Hematopoietic multipotent progenitor cell treated with erythropoietin and hydrocortisone succinate and interleukin-3 and kit ligand, for 6 days (in vitro differentiated cells): ENCODE results near the gene HOXC5.

Source experiments
- DNase-seq: peaks from one replicate; pipeline ENCODE4 v3.0.0-alpha.2; 2015

The HOXC5 gene

DNA sequence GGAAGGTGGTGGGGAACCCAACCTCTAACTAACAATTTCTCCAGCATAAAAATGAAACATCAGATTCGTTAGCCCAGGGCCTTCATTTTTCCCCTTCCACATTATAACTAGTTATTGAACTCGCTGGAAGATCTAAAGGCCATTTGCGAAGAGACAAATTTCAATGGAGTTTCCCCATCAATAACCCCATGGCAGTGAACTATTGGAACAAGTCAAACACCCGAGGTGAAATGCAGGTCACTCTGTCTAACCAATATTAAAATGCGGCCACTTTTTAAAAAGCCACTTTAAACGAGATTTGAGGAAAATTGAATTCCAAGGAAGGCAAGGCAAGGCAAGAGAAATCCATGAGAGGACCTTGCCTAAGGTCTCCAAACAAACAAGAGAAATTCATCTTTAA, 16.3 kb downstream of the HOXC5 start:
- no peak for DNase-seq

- DNase-seq, result no peak
Measured at GRCh38 chr12:54050482-54050810, 17.6 kb downstream of the HOXC5 start.

DNA sequence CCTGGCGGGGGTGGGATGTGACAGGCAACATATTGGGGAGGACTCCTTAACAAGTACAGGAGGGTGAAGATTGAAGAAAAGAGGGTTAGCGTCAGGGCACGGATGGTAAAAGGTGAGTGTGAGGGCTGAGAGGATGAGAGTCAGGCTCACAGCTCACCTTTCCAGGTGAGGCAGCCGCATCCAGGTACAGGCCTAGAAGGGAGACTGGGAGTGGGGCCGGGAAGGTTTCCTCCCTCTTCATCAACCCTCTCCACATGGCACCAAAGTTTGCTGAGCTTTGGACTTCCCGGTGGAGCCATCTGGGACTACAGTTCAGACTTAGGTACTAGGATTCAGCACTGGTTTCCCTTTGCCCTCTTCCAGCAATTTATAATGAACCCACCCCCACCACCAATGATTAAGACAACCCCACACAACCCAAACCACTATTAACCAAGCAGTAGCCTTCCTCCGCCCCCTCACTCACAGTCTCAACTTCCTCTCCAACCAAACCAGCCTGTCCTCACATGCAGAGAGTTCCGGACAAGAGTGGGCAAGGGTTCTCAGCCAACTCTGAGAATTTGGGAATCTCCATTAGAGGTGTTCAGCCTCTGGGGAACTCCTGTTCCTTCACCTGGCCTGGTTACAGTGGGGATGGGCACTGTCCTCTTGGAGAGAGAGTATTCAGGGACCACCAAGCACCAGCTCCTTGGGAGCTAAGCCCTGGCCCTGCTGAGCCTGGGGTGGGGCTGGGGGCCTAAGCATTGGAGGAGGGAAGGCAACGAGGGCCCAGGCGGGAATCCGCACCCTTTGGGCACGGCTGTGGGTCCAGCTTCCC, 18.4 kb downstream of the HOXC5 start:
- DNase-seq, result no peak

- no peak for DNase-seq
Measured at GRCh38 chr12:54051874-54052437, 19.1 kb downstream of the HOXC5 start.

DNA sequence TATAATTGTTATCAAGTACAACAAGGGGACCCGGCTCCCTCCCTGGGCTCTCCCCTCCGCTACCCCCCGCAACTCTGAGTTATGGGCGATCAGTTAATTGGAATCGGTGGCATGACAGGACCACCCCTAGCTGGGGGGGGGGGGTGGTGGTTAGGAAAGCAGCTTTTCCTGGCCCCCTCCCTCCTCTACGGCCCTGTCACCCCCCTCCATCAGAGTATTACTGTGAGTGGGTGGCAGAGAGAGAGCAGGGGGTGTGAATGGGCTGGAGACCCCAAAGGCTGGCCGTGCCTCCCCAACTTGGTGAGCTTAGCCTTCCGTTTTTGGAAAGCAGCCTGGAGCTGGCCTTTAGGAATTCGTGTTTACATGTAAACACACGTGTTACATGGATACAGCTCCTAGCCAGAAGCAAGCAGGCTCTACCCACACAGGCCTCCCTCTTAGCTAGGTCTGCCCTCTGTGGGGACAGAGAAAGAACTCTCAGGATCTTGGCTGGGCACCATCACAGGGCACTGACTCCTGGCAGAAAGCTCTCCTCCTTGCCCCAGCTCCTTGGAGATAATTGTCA, 19.7 kb downstream of the HOXC5 start:
- DNase-seq, result no peak

DNA sequence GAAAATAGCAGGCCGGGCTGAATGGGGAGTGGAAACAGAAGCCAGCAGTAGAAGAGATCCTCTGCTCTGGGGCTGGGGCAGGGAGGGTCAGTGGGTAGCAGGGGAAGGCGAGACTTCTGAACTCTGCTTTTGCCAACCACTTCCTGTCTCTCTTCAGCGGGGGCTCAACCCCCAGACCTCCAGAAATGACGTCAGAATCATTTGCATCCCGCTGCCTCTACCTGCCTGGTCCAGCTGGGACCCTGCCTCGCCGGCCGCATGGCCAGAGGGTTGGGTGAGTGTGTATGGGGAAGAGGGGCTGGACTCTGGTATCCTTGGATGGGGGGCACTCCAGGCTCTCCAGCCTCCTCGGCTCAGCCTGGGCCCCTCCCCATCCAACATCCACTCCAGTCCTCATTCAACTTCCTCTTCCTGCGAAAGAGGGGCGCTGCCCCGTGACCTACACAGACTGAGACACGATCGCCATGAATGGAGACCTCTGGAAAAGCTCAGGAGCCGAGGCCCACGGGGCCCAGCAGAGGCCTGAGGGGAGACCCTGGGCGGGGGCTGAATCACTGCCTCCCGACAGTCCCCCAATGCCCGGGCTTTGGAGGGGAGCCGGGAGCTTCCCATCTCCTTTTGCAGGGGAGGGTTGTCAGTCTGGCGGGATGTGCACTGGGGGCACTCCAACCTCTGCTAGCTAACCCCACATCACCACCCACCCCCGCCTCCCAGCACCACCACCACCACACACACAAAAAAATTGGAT, 20.3 kb downstream of the HOXC5 start:
- no peak for DNase-seq

GRCh38 chr12:54053751-54054741, 21.2 kb downstream of the HOXC5 start, which contains the start of gene HOXC4:
TSS of gene HOXC4 (plus strand) at chr12:54053835. CDS start at chr12:54053923, 88 bp downstream.
- DNase-seq, result no peak

GRCh38 chr12:54054742-54055194, 21.9 kb downstream of the HOXC5 start:
- DNase-seq, result no peak

DNA sequence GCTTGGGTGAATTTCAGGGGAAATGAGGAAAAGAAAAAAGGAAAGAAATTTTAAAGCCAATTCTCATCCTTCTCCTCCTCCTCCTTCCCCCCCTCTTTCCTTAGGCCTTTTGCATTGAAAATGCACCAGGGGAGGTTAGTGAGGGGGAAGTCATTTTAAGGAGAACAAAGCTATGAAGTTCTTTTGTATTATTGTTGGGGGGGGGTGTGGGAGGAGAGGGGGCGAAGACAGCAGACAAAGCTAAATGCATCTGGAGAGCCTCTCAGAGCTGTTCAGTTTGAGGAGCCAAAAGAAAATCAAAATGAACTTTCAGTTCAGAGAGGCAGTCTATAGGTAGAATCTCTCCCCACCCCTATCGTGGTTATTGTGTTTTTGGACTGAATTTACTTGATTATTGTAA, 22.7 kb downstream of the HOXC5 start:
- DNase-seq, result no peak

DNA sequence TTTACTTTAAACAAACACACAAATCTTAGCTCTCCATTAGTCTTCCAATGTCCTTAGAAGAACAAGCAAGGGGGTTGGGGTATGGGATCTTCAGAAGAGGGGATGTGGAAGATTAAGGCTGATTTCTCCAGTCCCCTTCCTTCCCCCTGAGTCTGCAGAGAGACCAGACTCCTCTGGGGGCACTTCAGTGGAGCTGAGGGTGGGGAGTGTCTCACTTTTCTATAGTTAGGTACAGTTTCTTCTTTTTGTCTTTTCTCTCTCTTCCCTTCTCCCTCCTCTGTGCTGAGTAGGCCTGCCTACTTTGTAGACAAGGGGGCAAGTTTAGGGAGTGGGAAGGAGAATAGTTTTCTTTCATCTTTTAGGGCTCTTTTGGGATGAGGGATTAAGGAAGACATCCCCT, 23.3 kb downstream of the HOXC5 start:
- no peak for DNase-seq

GRCh38 chr12:54058128-54058768, 25.4 kb downstream of the HOXC5 start:
- DNase-seq, result no peak

GRCh38 chr12:54059668-54060067, 26.8 kb downstream of the HOXC5 start:
- DNase-seq, result no peak

GRCh38 chr12:54060174-54060974, 27.5 kb downstream of the HOXC5 start:
- no peak for DNase-seq

GRCh38 chr12:54060975-54061778, 28.3 kb downstream of the HOXC5 start:
- no peak for DNase-seq

- DNase-seq, result no peak
Measured at GRCh38 chr12:54065677-54066076, 32.8 kb downstream of the HOXC5 start.

- DNase-seq, result no peak
Measured at GRCh38 chr12:54066408-54066807, 33.6 kb downstream of the HOXC5 start.

- no peak for DNase-seq
Measured at GRCh38 chr12:54068418-54069070, 35.7 kb downstream of the HOXC5 start.

DNA sequence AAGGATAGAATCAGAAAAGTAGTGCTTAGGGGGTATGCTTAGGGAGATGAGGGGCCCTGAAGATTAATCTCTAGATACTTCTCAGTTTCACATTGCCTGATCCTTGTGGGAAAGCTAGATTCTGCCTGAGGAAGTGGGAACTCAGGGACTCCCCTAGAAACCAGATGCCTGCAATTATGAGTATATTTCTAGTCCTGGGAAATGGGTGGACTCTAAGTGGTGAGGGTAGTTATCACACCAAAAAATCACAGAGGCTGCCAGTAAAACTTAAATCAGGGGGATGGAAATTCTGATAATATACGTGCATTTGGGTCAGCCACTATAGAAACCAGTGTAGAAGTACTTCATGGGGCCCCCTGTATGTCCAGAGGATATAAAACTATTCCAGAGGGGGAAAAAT, 39.1 kb downstream of the HOXC5 start:
- no peak for DNase-seq

DNA sequence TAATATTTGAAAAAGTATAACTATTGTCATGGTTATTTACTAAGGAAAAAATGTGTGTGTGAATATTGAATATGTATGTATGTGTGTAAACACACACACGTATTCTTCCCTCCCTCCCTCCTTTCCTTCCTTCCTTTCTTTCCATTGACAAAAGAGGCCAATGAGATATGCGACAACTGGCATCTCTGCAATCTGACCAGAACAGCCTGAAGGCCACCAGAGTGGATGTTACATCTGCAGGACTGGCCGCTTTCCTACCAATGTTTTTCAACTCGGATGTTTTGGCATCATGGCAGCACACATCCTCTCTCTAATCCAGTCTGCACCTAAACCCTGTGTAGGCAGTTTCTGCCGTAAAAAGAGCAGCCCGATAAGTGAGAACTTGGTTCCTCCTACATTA, 41.5 kb downstream of the HOXC5 start:
- DNase-seq, result no peak

GRCh38 chr12:54075409-54075808, 42.6 kb downstream of the HOXC5 start:
- DNase-seq, result no peak
